ENCODE measurements around the gene NIPBL. TPM values are rescaled to one million over a fixed set of nuclear protein-coding genes. Genes with fewer than 3 reads are reported as not detected.
"Not testable (repeated sequence)": the region's sequence is repeated elsewhere in the genome, so short reads cannot be mapped to it uniquely, and the experiment has no call there.

Gene NIPBL
- total RNA-seq, 1 experiment from 2014 or later = 11.7 TPM

DNA sequence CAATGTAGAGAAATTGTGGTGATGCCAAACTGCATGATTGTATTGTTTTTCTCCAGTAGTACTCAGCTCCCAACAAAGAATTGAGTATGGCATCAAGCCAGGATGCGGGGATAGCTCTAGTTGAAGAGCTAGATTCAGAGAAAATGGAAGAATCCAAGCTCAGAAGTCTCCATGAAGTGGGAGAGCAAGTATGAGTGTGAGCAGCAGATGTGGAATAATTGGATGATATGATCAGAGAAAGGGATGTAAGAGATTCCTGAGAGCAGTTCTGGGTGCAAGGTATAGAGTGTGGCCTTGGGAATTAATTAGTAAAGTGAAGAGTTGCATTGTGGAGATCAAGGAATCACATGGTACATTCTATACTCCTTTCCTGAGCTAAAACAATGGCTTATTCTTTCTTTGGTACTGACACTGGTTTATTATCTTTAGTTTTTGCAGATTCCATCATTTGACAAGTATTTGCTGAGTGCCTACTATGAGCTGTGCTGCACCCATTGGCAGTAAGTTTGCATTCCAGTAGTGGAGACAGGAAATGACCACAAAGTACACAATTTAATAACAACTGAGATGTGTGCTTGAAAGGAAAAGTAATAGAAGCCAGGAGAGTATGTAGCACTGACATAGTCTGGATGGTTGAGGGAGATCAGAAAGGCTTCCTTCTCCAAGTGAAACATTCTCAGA is 195.5 kb downstream of the NIPBL start:
- Histone ChIP-seq H3K27me3 (ENCODE audit: control insufficient read depth, insufficient read depth, low read length) (no peaks in the 10 kb centered on the region; the same call in 1 of the 2 replicates), H3K4me3 (ENCODE audit: insufficient read depth, low read depth, low read length) (no peak overlapping the region), H3K36me3 (replicated peaks; ENCODE audit: control insufficient read depth, insufficient read depth, low read length) (no peaks in the 10 kb centered on the region)
- DNase-seq = no peak

- Histone ChIP-seq H3K36me3 (replicated peaks; ENCODE audit: control insufficient read depth, insufficient read depth, low read length) (no peaks in the 10 kb centered on the region), H3K4me3 (ENCODE audit: insufficient read depth, low read depth, low read length) (no peak overlapping the region), H3K27me3 (ENCODE audit: control insufficient read depth, insufficient read depth, low read length) (peaks cover 4% of the 10 kb centered on the region; the same call in 1 of the 2 replicates)
- no peak for DNase-seq
Observed at GRCh38 chr5:37075399-37075950, 198.9 kb downstream of the NIPBL start.

GRCh38 chr5:37077146-37077545 is 200.6 kb downstream of the NIPBL start:
- no peaks in the 10 kb centered on the region for H3K36me3 ChIP-seq (replicated peaks; ENCODE audit: control insufficient read depth, insufficient read depth, low read length)
- H3K27me3 ChIP-seq (ENCODE audit: control insufficient read depth, insufficient read depth, low read length) = peaks cover 8% of the 10 kb centered on the region; the same call in 1 of the 2 replicates
- no peak for DNase-seq
- H3K4me3 ChIP-seq (ENCODE audit: insufficient read depth, low read depth, low read length) = no peak overlapping the region

DNA sequence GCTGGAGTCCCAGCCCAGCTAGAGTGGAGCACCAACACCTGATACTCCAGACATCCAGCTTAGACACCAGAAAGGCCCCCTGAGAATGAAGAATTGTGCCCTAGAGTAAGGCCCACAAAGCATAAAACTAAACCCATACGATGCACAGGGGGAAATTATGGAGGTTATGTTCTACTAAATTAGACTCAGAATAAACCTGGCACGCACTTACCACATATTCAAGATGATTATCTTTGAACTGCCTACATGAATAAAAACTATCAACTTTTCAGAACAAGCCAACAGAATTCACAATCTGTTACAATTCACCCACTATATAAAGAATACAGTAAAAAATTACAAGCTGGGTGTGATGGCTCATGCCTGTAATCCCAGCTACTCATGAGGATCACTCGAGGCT is 204.1 kb downstream of the NIPBL start:
- Histone ChIP-seq H3K4me3 (ENCODE audit: insufficient read depth, low read depth, low read length) (no peak overlapping the region), H3K27me3 (ENCODE audit: control insufficient read depth, insufficient read depth, low read length) (peaks cover 34% of the 10 kb centered on the region), H3K36me3 (replicated peaks; ENCODE audit: control insufficient read depth, insufficient read depth, low read length) (no peaks in the 10 kb centered on the region)
- no peak for DNase-seq

GRCh38 chr5:37082977-37083376 is 206.4 kb downstream of the NIPBL start:
- DNase-seq; H3K4me3 ChIP-seq (ENCODE audit: insufficient read depth, low read depth, low read length); H3K36me3 ChIP-seq (replicated peaks; ENCODE audit: control insufficient read depth, insufficient read depth, low read length): not testable (repeated sequence)
- peaks cover 50% of the 10 kb centered on the region for H3K27me3 ChIP-seq (ENCODE audit: control insufficient read depth, insufficient read depth, low read length)

GRCh38 chr5:37086026-37086425 is 209.5 kb downstream of the NIPBL start:
- H3K36me3 ChIP-seq (replicated peaks; ENCODE audit: control insufficient read depth, insufficient read depth, low read length); DNase-seq; H3K4me3 ChIP-seq (ENCODE audit: insufficient read depth, low read depth, low read length): not testable (repeated sequence)
- H3K27me3 ChIP-seq (ENCODE audit: control insufficient read depth, insufficient read depth, low read length) = peaks cover 66% of the 10 kb centered on the region

DNA sequence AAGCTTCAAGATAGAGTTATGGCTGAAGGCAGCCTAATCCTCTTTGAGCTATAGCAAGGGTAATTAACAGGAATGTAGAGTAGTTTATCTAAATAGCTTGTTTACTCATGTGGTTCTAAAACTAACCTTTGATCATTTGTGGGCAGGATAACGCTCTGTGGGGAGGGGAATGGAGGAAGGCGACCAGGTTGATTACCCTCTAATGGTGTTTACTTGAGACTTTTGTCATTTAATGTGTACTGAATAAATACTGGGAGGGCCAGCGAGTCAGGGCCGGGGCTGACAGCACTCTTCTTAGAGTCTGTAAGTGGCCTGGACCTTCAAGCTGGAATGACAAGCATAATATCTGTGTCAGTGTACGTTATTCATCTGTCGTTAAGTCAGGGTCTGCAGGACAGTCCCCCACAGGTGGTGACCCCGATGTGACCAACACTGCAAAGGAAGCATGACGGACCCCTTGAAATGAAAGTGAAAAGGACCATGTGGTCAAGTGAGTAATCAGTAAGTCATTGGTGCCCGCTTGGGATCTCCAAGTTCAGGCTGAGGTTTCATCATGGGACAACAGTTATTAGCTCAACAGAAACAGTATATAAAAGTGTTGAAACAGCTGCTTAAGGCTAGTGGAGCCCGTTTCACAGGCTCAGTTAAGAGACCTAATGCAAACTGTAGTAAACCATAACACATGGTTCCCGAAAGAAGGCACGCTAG is 210.1 kb downstream of the NIPBL start:
- no peaks in the 10 kb centered on the region for H3K36me3 ChIP-seq (replicated peaks; ENCODE audit: control insufficient read depth, insufficient read depth, low read length)
- peaks cover 67% of the 10 kb centered on the region for H3K27me3 ChIP-seq (ENCODE audit: control insufficient read depth, insufficient read depth, low read length)
- no peak for DNase-seq
- no peak overlapping the region for H3K4me3 ChIP-seq (ENCODE audit: insufficient read depth, low read depth, low read length)

DNA sequence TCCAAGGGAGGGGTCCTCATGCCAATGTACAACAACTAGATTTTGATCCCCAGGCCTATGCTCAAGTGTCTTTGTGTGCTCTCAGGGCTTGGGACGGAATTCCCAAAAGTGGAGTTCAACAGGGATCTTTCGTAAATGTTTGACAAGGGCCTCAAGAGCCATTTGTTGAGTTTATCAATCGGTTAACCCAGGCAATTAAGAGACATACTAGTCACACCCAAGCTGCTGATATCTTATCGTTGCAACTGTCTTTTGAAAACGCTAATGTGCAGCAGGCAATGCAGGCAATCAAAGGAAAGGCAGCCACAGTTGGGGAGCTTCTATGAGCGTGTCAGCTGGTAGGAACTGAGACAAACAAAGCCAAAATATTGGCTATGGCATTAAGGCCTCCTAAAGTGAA is 211.4 kb downstream of the NIPBL start:
- Histone ChIP-seq H3K36me3 (replicated peaks; ENCODE audit: control insufficient read depth, insufficient read depth, low read length) (no peaks in the 10 kb centered on the region), H3K4me3 (ENCODE audit: insufficient read depth, low read depth, low read length) (no peak overlapping the region), H3K27me3 (ENCODE audit: control insufficient read depth, insufficient read depth, low read length) (peaks cover 67% of the 10 kb centered on the region)
- no peak for DNase-seq

- Histone ChIP-seq H3K4me3 (ENCODE audit: insufficient read depth, low read depth, low read length) (no peak overlapping the region), H3K27me3 (ENCODE audit: control insufficient read depth, insufficient read depth, low read length) (peaks cover 49% of the 10 kb centered on the region), H3K36me3 (replicated peaks; ENCODE audit: control insufficient read depth, insufficient read depth, low read length) (no peaks in the 10 kb centered on the region)
- DNase-seq = no peak
Observed at GRCh38 chr5:37090123-37090726, 213.7 kb downstream of the NIPBL start.

DNA sequence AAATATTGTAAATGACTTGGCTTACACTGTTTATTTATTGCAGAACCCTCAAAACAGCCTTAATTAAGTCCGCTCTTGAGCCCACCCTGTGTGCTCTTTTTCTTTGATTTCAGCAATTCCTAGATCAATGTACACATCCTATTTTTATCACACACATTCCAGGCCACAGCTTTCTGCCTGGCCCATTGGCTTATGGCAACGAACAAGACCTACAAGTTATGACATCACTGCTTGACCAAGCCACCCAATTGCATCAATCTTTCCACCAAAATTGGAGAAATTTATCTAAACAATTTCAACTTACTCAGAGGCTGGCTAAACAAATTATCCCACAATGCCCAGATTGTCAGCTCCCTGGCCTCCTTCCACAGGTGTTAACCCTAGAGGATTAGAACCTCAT is 214.2 kb downstream of the NIPBL start:
- H3K4me3 ChIP-seq (ENCODE audit: insufficient read depth, low read depth, low read length) = no peak overlapping the region
- no peak for DNase-seq
- peaks cover 44% of the 10 kb centered on the region for H3K27me3 ChIP-seq (ENCODE audit: control insufficient read depth, insufficient read depth, low read length)
- no peaks in the 10 kb centered on the region for H3K36me3 ChIP-seq (replicated peaks; ENCODE audit: control insufficient read depth, insufficient read depth, low read length)

GRCh38 chr5:37093795-37094194 is 217.2 kb downstream of the NIPBL start:
- H3K4me3 ChIP-seq (ENCODE audit: insufficient read depth, low read depth, low read length); H3K36me3 ChIP-seq (replicated peaks; ENCODE audit: control insufficient read depth, insufficient read depth, low read length); DNase-seq: not testable (repeated sequence)
- H3K27me3 ChIP-seq (ENCODE audit: control insufficient read depth, insufficient read depth, low read length) = peaks cover 21% of the 10 kb centered on the region

DNA sequence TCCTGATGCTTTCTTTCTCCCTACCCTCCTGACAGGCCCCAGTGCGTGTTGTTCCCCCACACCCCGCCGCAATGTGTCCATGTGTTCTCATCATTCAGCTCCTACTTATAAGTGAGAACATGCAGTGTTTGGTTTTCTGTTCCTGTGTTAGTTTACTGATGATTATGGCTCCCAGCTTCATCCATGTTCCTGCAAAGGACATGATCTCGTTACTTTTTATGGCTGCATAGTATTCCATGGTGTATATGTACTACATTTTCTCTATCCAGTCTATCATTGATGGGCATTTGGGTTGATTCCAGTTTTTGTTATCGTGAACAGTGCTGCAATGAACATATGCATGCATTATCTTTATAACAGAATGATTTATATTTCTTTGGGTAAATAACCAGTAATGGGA is 222.7 kb downstream of the NIPBL start:
- DNase-seq; H3K4me3 ChIP-seq (ENCODE audit: insufficient read depth, low read depth, low read length); H3K36me3 ChIP-seq (replicated peaks; ENCODE audit: control insufficient read depth, insufficient read depth, low read length); H3K27me3 ChIP-seq (ENCODE audit: control insufficient read depth, insufficient read depth, low read length): not testable (repeated sequence)

- H3K4me3 ChIP-seq (ENCODE audit: insufficient read depth, low read depth, low read length) = no peak overlapping the region
- H3K36me3 ChIP-seq (replicated peaks; ENCODE audit: control insufficient read depth, insufficient read depth, low read length) = no peaks in the 10 kb centered on the region
- no peak for DNase-seq
- H3K27me3 ChIP-seq (ENCODE audit: control insufficient read depth, insufficient read depth, low read length) = no peaks in the 10 kb centered on the region
Observed at GRCh38 chr5:37103302-37103701, 226.7 kb downstream of the NIPBL start.

DNA sequence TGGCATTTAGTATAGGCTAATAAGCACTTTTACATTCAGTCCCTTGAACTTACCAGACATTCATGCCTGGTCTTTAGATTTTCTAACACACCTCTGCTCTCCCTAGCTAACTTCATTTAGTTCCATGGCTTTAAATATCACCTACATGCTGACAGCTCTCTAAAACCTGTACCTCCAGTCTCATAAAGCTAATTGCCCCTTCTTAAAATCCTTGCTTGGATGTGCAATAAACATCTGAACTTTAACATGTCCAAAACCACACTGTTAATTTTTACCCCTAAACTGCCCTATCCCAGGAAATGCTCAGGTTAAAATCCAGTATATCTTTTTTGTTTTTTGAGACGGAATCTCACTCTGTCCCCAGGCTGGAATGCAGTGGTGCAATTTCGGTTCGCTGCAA is 232.8 kb downstream of the NIPBL start:
- no peak overlapping the region for H3K4me3 ChIP-seq (ENCODE audit: insufficient read depth, low read depth, low read length)
- no peak for DNase-seq
- no peaks in the 10 kb centered on the region for H3K36me3 ChIP-seq (replicated peaks; ENCODE audit: control insufficient read depth, insufficient read depth, low read length)
- no peaks in the 10 kb centered on the region for H3K27me3 ChIP-seq (ENCODE audit: control insufficient read depth, insufficient read depth, low read length)

- Histone ChIP-seq H3K36me3 (replicated peaks; ENCODE audit: control insufficient read depth, insufficient read depth, low read length) (no peaks in the 10 kb centered on the region), H3K4me3 (ENCODE audit: insufficient read depth, low read depth, low read length) (no peak overlapping the region), H3K27me3 (ENCODE audit: control insufficient read depth, insufficient read depth, low read length) (no peaks in the 10 kb centered on the region)
- no peak for DNase-seq
Observed at GRCh38 chr5:37110135-37110534, 233.6 kb downstream of the NIPBL start.
